Measurements from ENCODE around the gene CCDC28B.
A peak's percentile ranks its signal among the peaks of the same experiment; 100 is the strongest.

The CCDC28B gene

DNA sequence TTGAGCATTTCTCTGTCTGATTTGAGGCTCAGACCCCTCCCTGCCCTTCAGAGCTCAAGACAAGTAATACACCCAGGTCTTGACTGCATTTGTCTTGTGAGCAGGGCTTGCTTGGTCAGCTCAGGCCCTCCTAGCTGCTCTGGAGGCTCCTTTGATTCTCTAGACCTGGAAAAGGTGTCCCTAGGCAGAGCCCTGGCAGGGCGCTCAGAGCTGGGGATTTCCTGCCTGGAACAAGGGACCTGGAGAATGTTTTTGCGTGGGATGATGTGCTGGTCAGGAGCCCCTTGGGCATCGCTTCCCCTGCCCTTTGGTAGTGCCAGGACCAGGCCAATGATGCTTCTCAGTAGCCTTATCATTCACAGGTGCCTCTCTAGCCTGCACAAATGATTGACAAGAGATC lies 4.9 kb upstream of the CCDC28B start:
- DNase-seq, result no peak

- no peak for DNase-seq
These were observed 4.2 kb upstream of the CCDC28B start for GRCh38 chr1:32195972-32196823.

DNA sequence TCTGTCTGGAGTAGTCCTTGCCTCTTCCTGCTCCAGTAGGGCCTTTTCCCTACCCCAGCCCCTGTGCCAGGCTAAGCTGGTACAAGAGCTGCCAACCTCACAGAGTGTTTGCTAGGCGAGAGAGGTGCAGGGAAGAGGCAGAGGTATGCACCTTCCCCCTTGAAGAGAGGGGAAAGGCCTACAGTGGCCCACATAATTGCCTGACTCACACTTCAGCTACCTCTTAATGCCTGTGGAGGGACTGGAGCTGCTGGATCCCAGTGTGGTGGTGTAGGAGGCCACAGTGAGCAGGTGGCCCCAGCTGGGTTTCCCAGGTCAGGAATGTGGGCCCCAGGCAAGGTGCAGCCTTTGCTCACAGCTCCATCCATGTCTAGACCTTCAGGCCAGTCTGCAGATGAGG lies 3.3 kb upstream of the CCDC28B start:
- no peak for DNase-seq

DNA sequence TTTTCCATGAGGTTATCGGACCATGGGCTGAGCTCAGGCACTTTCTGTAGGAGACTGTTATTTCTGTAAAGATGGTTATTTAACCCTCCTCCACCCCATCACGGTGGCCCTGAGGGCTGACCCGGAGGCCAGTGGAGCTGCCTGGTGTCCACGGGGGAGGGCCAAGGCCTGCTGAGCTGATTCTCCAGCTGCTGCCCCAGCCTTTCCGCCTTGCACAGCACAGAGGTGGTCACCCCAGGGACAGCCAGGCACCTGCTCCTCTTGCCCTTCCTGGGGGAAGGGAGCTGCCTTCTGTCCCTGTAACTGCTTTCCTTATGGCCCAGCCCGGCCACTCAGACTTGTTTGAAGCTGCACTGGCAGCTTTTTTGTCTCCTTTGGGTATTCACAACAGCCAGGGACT lies 2.6 kb upstream of the CCDC28B start:
- DNase-seq, result no peak

GRCh38 chr1:32198237-32199042 lies 2.0 kb upstream of the CCDC28B start:
- DNase-seq, result peak; percentile 17

DNA sequence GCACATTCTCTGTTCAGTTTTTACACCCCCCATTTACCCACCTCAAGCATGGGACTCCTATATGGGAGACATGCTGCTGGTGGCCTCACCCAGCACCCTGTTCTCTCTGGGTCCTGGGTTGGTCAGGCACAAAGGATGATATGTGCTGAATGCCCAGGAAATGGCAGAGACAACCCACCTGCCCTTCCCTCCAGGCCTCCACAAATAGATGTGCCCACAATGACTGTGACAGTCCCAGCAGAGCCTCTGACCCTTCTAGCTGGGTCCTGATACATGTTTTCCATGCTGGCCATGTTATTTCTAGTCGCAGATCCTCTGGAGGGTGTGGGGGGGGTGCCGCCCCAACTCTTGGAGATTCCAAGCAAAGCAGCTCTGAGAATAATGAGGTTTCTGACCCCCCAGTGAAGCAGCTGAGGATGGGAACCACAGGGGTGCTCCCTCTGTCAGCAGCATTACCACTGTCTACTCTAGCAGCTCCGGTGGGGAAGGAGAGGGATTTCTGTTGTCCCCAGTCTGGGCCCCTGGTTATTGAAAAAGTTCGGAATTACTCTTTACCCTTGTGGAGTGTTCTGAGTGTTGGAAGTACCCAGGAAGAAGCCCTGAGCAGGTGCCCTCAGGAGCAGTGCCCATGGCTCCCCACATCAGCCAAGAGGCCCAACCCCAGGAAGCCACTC lies 1.2 kb upstream of the CCDC28B start:
- peak; percentile 15 for DNase-seq

DNA sequence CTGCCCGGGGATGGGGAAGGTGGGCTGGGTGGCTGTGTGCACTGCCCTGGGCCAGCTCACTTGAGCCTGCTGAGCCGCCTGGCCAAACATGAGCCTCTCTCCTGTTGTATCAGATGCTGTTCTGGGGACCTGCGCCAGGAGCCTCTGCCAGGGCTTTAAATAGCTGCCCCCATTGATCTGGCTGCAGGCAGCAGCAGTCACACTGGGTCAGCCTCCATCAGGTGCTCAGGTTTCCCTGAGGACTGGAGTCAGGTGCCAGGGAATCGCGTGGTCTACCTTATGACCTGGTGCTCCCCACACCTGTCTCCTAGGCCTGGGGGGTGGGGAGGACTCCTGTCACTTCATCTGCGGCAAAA lies 700 bp upstream of the CCDC28B start:
- DNase-seq, result peak; percentile 78

DNA sequence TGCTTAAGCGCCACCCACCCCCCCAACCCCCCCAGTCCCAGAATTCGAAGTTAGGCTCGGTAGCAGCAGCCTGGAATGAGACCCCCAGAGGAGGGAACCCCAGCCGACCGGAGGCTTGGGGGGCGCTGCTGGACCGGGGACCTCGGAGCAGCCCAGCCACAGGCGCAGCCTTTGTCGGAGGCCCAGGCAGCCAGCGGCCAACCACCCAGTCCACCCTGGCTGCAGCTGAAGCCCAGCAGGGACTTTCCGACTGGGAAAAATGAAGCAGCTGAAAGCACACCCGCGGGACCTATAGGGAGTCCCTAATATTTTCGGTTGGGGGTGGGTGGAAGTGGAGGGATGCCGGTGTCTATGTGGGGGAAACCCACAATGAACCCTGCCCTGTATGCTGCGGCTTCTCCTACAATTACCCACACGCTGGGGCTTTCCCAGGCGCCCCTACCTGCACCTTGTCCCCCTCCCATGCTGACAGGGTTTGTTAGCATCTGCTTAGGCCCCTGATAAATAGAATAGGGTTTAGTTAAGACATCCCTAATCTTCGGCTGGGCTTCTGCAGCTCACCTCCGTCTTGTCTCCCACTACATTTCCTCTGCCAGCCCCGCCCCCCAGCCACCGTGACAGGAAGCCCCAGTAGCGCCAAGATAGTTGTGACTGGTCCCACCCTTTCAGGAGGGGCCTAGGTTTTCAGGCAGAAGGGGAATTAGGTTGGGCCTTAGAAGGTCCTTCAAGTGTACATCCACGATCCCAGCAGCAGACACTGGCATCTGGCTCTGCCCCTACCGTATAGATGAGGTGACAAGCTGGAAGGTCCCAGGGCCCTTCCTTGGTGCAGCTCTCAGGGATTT lies 838 bp downstream of the CCDC28B start:
- DNase-seq, result peak; percentile 89

DNA sequence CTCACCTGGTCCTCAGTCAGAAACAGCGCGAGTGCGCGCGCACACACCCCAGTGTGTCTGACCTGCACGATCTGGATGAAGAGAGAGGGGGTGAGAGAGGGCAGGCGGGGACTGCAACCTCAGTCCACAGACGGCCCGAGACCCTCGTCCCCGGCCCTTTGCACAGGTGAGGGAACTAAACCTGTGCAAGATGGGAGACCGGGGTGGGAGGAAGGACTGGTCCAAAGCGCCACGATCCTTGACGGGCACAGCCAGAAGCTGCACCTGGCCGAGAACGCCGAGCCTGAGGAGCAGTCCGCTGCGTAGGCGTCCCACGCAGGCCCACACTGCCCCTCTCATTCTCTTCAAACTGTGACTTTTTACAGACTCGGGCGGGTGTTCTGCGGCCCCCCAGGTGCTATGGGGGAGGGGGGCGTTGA lies 4.6 kb downstream of the CCDC28B start:
- DNase-seq, result no peak

- peak; percentile 92 for DNase-seq
These were observed 5.3 kb downstream of the CCDC28B start, which contains the start of gene IQCC for GRCh38 chr1:32205401-32206370. IQCC (plus strand) TSS chr1:32205671; CDS start chr1:32205682, 11 bp downstream.

- peak; percentile 14 for DNase-seq
These were observed 8.1 kb downstream of the CCDC28B start for GRCh38 chr1:32208469-32208868.

DNA sequence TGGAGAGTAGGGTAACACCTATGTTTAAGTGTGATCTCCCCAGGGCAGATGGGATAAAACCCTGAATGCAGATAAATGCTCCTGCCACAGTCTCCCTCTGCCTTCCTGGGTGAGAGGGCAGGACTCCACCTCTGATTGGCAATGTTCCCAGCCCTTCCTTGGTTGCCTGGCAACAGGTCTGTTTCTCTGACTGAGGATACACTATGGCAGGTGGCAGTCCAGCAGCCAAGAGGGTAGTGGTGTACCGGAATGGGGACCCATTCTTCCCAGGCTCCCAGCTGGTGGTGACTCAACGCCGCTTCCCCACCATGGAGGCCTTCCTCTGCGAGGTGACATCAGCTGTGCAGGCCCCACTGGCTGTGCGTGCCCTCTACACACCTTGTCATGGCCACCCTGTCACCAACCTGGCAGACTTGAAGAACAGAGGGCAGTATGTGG lies 8.5 kb downstream of the CCDC28B start, which contains the start of gene DCDC2B:
Gene DCDC2B (plus strand): TSS at position 199 of the 438 bp plus-strand sequence. CDS start 5 bp downstream, at position 204.
- DNase-seq, result peak; percentile 65

GRCh38 chr1:32215629-32216480 lies 15.5 kb downstream of the CCDC28B start:
- DNase-seq, result peak; percentile 57

GRCh38 chr1:32216566-32216965 lies 16.2 kb downstream of the CCDC28B start:
- DNase-seq, result no peak

DNA sequence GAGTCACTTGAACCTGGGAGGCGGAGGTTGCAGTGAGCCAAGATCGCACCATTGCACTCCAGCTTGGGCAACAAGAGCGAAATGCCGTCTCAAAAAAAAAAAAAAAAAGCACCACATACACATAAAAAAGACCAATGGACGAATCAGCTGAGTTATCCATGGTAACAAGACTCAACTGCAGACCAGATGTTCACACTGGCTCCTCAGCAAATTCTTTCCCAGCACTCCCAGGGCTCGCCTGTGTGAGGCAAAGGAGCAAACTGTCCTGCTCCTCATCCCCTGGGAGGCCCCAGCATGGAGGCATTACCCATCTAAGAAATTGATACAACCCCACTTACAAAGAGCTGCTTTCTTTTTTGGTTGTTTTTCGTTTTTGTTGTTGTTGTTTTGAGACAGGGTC lies 18.6 kb downstream of the CCDC28B start:
- no peak for DNase-seq

- no peak for DNase-seq
These were observed 20.6 kb downstream of the CCDC28B start for GRCh38 chr1:32220746-32221580.

DNA sequence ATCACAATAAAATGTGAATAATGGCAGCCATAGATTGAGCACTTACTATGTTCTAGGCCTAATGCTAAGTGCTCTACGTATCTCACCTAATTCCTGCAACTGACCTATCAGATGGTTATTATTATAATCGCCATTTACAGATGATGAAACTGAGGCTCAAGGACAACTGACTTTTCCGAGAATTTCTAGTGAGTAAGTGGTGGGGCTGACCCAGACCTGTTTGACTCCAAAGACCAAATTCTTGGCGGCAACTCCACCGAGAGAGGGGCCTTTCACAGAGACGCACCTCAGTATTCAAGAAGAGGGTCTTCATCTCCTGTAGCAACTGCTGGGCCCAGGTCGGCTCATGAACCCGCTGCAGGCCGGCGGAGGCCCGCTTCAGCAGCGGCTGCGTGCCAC lies 21.2 kb downstream of the CCDC28B start:
- no peak for DNase-seq

DNA sequence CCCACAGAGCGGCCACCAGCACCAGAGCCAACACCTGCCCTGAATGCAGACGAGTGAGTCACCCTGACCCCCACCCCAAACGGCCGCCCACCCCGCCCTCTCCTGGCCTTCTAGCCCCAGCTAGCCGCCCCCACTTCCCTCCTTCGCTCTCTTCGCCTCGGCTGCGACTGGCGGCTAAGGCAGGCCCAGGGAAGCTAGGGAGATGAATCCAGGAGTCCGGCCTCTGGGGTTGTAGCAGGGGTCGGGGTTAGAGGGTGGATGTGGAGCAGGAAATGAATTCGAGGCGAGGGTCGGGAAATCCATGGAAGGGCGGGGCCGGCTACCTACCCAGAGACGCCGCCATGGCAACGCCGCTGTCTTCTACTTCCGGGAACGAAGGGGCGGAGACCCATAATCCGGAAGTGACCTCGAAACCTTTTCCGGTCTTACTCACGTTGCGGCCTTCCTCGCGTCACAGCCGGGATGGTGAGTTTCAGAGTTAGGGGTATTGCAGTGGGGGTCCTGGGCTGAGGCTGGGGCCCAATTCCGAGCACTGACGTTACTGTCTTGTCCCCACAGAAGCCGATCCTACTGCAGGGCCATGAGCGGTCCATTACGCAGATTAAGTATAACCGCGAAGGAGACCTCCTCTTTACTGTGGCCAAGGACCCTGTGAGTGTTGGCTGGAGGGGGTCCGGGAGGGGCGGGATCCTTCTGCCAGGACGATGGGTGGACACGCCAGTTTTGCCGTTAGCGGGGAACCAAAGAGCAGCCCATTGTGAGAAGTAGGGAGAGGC lies 21.8 kb downstream of the CCDC28B start, which contains the start of the genes EIF3I and TMEM234:
Gene EIF3I (plus strand): TSS at position 428 of the 776 bp plus-strand sequence. CDS start 35 bp downstream, at position 463.
Gene TMEM234 (minus strand): TSS at position 374 of the 776 bp plus-strand sequence. CDS start 31 bp downstream, at position 343.
- peak; percentile 96 for DNase-seq
